H1 (cell line): Measurements from ENCODE around the gene PDZD2. TPM values are rescaled to one million over a fixed set of nuclear protein-coding genes. Genes with fewer than 3 reads are reported as not detected.

Experiments
- CTCF ChIA-PET: fragments of 300-600 bp; sonication (Branson Sonifier 250); formaldehyde crosslinking; loops from one replicate; lab custom pipeline; 2021; ENCODE audit not compliant: partially characterized antibody; lab: Charles Lee
- POLR2A ChIA-PET: fragments of 300-600 bp; sonication (Branson Sonifier 250); formaldehyde crosslinking; loops from one replicate; lab custom pipeline; 2021; ENCODE audit warnings: inconsistent platforms; ENCODE audit not compliant: partially characterized antibody; lab: Charles Lee
- DNase-seq, 2 experiments: peaks; one replicate each; pipeline versions ENCODE4 v3.0.0 to v3.0.0-alpha.2; 2010 to 2022; ENCODE audit warnings: low spot score in 2 of 2, low read depth in 1 of 2, mixed read lengths in 1 of 2
- FAIRE-seq: peaks from 2 replicates; lab custom pipeline; 2011; peaks lifted over from hg19 to GRCh38; lab: Jason Lieb, UNC
- H2AFZ ChIP-seq: 2 replicates; pipeline ENCODE4 v1.8.1; 2012; ENCODE audit warnings: low read length, inconsistent platforms
- H2AK5ac ChIP-seq: 2 replicates; pipeline ENCODE4 v1.6.1; 2013; ENCODE audit warnings: low read depth, low read length
- H2BK120ac ChIP-seq: replicated peaks from 2 replicates; pipeline ENCODE3; 2013; ENCODE audit warnings: low read depth, low read length, inconsistent platforms
- H2BK12ac ChIP-seq: 2 replicates; pipeline ENCODE4 v1.6.1; 2013; ENCODE audit warnings: low read depth, low read length
- H2BK15ac ChIP-seq: 2 replicates; pipeline ENCODE4 v1.6.1; 2013; ENCODE audit warnings: low read length
- H2BK20ac ChIP-seq: 2 replicates; pipeline ENCODE4 v1.6.1; 2013; ENCODE audit warnings: low read length
- H2BK5ac ChIP-seq: 2 replicates; pipeline ENCODE4 v1.6.1; 2013; ENCODE audit warnings: low read depth, low read length
- H3K14ac ChIP-seq: 2 replicates; pipeline ENCODE4 v1.6.1; 2013; ENCODE audit warnings: inconsistent platforms; ENCODE audit not compliant: insufficient read length
- H3K18ac ChIP-seq: 2 replicates; pipeline ENCODE4 v1.6.1; 2013; ENCODE audit warnings: low read length; ENCODE audit errors: extremely low read depth
- H3K23ac ChIP-seq: 2 replicates; pipeline ENCODE4 v1.6.1; 2013; ENCODE audit warnings: inconsistent platforms; ENCODE audit not compliant: insufficient read length
- H3K23me2 ChIP-seq: 2 replicates; pipeline ENCODE4 v1.6.1; 2013; ENCODE audit warnings: low read depth, low read length
- H3K27ac ChIP-seq: 2 replicates; pipeline ENCODE4 v1.6.1; 2011; ENCODE audit warnings: low read depth, low read length, inconsistent platforms
- H3K27me3 ChIP-seq, 4 experiments: replicated peaks in 1 of 4; 1 replicate in 1 of 4; 2 replicates in 3 of 4; pipeline versions ENCODE4 v1.6.1 to v1.8.1; 2011 to 2013; ENCODE audit warnings: low read length in 3 of 4, mild to moderate bottlenecking in 3 of 4, inconsistent platforms in 2 of 4, mixed read lengths in 2 of 4, moderate library complexity in 1 of 4; ENCODE audit not compliant: control insufficient read depth in 3 of 4, insufficient read depth in 3 of 4; ENCODE audit errors: extremely low read depth in 1 of 4
- H3K36me3 ChIP-seq, 4 experiments: 2 replicates each; pipeline versions ENCODE4 v1.6.1 to v1.8.1; 2011 to 2013; ENCODE audit warnings: mild to moderate bottlenecking in 4 of 4, low read length in 3 of 4, moderate library complexity in 2 of 4, control low read depth in 1 of 4, inconsistent platforms in 1 of 4; ENCODE audit not compliant: insufficient read depth in 4 of 4, control insufficient read depth in 2 of 4
- H3K4ac ChIP-seq: replicated peaks from 2 replicates; pipeline ENCODE3; 2013; ENCODE audit warnings: low read length, low read depth, mixed read lengths, inconsistent platforms; ENCODE audit not compliant: insufficient read length
- H3K4me1 ChIP-seq, 4 experiments: replicated peaks in 1 of 4; 1 replicate in 1 of 4; 2 replicates in 3 of 4; pipeline versions ENCODE4 v1.6.1 to v1.8.1; 2011 to 2013; ENCODE audit warnings: low read length in 3 of 4, inconsistent platforms in 2 of 4, mixed read lengths in 1 of 4; ENCODE audit not compliant: insufficient read depth in 4 of 4, control insufficient read depth in 3 of 4
- H3K4me2 ChIP-seq, 2 experiments: 2 replicates each; pipeline versions ENCODE4 v1.6.1 to v1.8.1; 2011 to 2013; ENCODE audit warnings: low read depth in 2 of 2, low read length in 2 of 2, control low read depth in 1 of 2, inconsistent platforms in 1 of 2, mild to moderate bottlenecking in 1 of 2; ENCODE audit not compliant: insufficient read depth in 1 of 2
- H3K4me3 ChIP-seq, 4 experiments: fragments of 200-600, 300-600 bp in 1 of 4; sonication (generic), shearing (Covaris generic), sonication (Bioruptor Twin) in 1 of 4; 2 replicates each; pipeline versions ENCODE4 v1.5.1 to v1.8.1; 2011 to 2016; ENCODE audit warnings: low read length in 4 of 4, low read depth in 3 of 4, control low read depth in 2 of 4, inconsistent platforms in 2 of 4, mild to moderate bottlenecking in 2 of 4, mixed read lengths in 1 of 4, moderate library complexity in 1 of 4; ENCODE audit not compliant: insufficient read depth in 2 of 4; ENCODE audit errors: extremely low read depth in 1 of 4
- H3K56ac ChIP-seq: replicated peaks from 2 replicates; pipeline ENCODE3; 2013; ENCODE audit warnings: low read depth, mild to moderate bottlenecking, mixed read lengths, low read length, inconsistent platforms; ENCODE audit not compliant: insufficient read length
- H3K79me1 ChIP-seq: 2 replicates; pipeline ENCODE4 v1.6.1; 2013; ENCODE audit warnings: low read depth, low read length, control low read depth
- H3K79me2 ChIP-seq, 2 experiments: 2 replicates each; pipeline versions ENCODE4 v1.6.1 to v1.8.1; 2012 to 2013; ENCODE audit warnings: low read length in 2 of 2, mild to moderate bottlenecking in 2 of 2, inconsistent platforms in 1 of 2; ENCODE audit not compliant: insufficient read depth in 2 of 2, control insufficient read depth in 1 of 2
- H3K9ac ChIP-seq, 4 experiments: replicated peaks in 1 of 4; 1 replicate in 1 of 4; 2 replicates in 3 of 4; pipeline versions ENCODE4 v1.6.1 to v1.8.1; 2011 to 2013; ENCODE audit warnings: low read depth in 3 of 4, low read length in 3 of 4, control low read depth in 2 of 4, mild to moderate bottlenecking in 2 of 4, moderate library complexity in 2 of 4, inconsistent platforms in 1 of 4; ENCODE audit errors: extremely low read depth in 1 of 4
- H3K9me3 ChIP-seq, 2 experiments: 2 replicates each; pipeline versions ENCODE4 v1.6.1 to v1.8.1; 2012 to 2013; ENCODE audit warnings: mild to moderate bottlenecking in 2 of 2, moderate library complexity in 2 of 2, control low read depth in 1 of 2, inconsistent platforms in 1 of 2, low read depth in 1 of 2, low read length in 1 of 2, mixed read lengths in 1 of 2; ENCODE audit not compliant: insufficient read depth in 2 of 2
- H4K20me1 ChIP-seq, 2 experiments: replicated peaks in 1 of 2; 2 replicates each; pipeline versions ENCODE3 to v1.8.1; 2011 to 2013; ENCODE audit warnings: inconsistent platforms in 2 of 2, low read length in 2 of 2, mild to moderate bottlenecking in 1 of 2; ENCODE audit not compliant: insufficient read depth in 2 of 2, control insufficient read depth in 1 of 2
- H4K5ac ChIP-seq: 2 replicates; pipeline ENCODE4 v1.6.1; 2013; ENCODE audit warnings: low read length, low read depth, mixed read lengths, inconsistent platforms; ENCODE audit not compliant: insufficient read length
- H4K8ac ChIP-seq: 2 replicates; pipeline ENCODE4 v1.8.0; 2013; ENCODE audit warnings: mild to moderate bottlenecking, moderate library complexity, low read length, inconsistent platforms; ENCODE audit not compliant: insufficient read depth; ENCODE audit errors: extremely low read depth
- H4K91ac ChIP-seq: replicated peaks from 2 replicates; pipeline ENCODE3; 2013; ENCODE audit warnings: low read length, mixed read lengths, inconsistent platforms; ENCODE audit not compliant: insufficient read length
- BACH1 ChIP-seq: IDR thresholded peaks from 2 replicates; pipeline ENCODE4 v1.6.1; 2012; ENCODE audit warnings: low read length, improper control_type of control experiment
- CBX5 ChIP-seq: fragments of 300-800, 300-1000 bp; sonication (generic); IDR thresholded peaks from 2 replicates; pipeline ENCODE4 v1.7.1; 2016; ENCODE audit warnings: antibody characterized with exemption, low read length, low read depth
- CBX8 ChIP-seq: fragments of 300-800, 300-1000 bp; sonication (generic); IDR thresholded peaks from 2 replicates; pipeline ENCODE4 v1.7.1; 2016; ENCODE audit warnings: low read depth, low read length, borderline replicate concordance
- CEBPB ChIP-seq: IDR thresholded peaks from 2 replicates; pipeline ENCODE4 v1.6.1; 2012; ENCODE audit warnings: low read depth, low read length
- CTBP2 ChIP-seq: IDR thresholded peaks from 2 replicates; pipeline ENCODE4 v1.7.0; 2011; ENCODE audit warnings: borderline replicate concordance, mild to moderate bottlenecking, moderate library complexity, mixed read lengths, low read length; ENCODE audit not compliant: insufficient read depth, insufficient read length
- EZH2 ChIP-seq: fragments of 200-600 bp; sonication (generic); IDR thresholded peaks from 2 replicates; pipeline ENCODE4 v1.7.1; 2012; ENCODE audit warnings: low read depth, mild to moderate bottlenecking, moderate library complexity, low read length, inconsistent platforms; ENCODE audit not compliant: severe bottlenecking
- GABPA ChIP-seq: IDR thresholded peaks from 2 replicates; pipeline ENCODE4 v1.6.1; 2011; ENCODE audit warnings: mild to moderate bottlenecking, low read length, moderate library complexity, borderline replicate concordance; ENCODE audit not compliant: insufficient read depth
- GTF2F1 ChIP-seq: IDR thresholded peaks from 2 replicates; pipeline ENCODE4 v1.6.1; 2012; ENCODE audit warnings: low read depth, low read length, improper control_type of control experiment, borderline replicate concordance
- MAFK ChIP-seq: IDR thresholded peaks from 2 replicates; pipeline ENCODE4 v1.6.1; 2012; ENCODE audit warnings: low read depth, mild to moderate bottlenecking, improper control_type of control experiment, low read length
- PHF8 ChIP-seq: fragments of 200-600 bp; sonication (generic); conservative IDR thresholded peaks from 2 replicates; pipeline ENCODE4 v1.7.1; 2012; ENCODE audit warnings: low read depth, mild to moderate bottlenecking, inconsistent platforms, low read length, moderate library complexity
- RBBP5 ChIP-seq: IDR thresholded peaks from 2 replicates; pipeline ENCODE4 v1.7.1; 2012; ENCODE audit warnings: low read depth, mild to moderate bottlenecking, inconsistent platforms, low read length, moderate library complexity, borderline replicate concordance
- RXRA ChIP-seq: IDR thresholded peaks from 2 replicates; pipeline ENCODE4 v1.6.1; 2011; ENCODE audit warnings: low read depth, mild to moderate bottlenecking, low read length, moderate library complexity; ENCODE audit not compliant: insufficient read depth
- SAP30 ChIP-seq: fragments of 300-600 bp; sonication (generic); IDR thresholded peaks from 2 replicates; pipeline ENCODE4 v1.7.1; 2012; ENCODE audit warnings: low read length, moderate library complexity, mild to moderate bottlenecking, inconsistent platforms; ENCODE audit not compliant: insufficient read depth, insufficient replicate concordance
- SIRT6 ChIP-seq: IDR thresholded peaks from one replicate; pipeline ENCODE4 v1.7.1; 2012; ENCODE audit warnings: low read length, inconsistent platforms
- SP4 ChIP-seq: IDR thresholded peaks from 2 replicates; pipeline ENCODE4 v1.6.1; 2012; ENCODE audit warnings: low read length, inconsistent platforms
- WGBS, 2 experiments: shearing (Covaris generic) in 1 of 2; methylation state at CpG; one replicate each; pipeline versions ENCODE4 v1.1.6 to v1.1.7; 2013 to 2015; ENCODE audit warnings: low lambda C conversion rate in 2 of 2, mixed read lengths in 2 of 2, inconsistent platforms in 1 of 2, low coverage in 1 of 2, missing lambda C conversion rate in 1 of 2; ENCODE audit not compliant: insufficient replicate concordance in 2 of 2, insufficient coverage in 1 of 2, insufficient read length in 1 of 2; ENCODE audit errors: extremely low coverage in 1 of 2, missing lambda C conversion rate in 1 of 2; 5-methylcytosine and 5-hydroxymethylcytosine counted together
- polyA plus RNA-seq, 7 experiments: library from polyadenylated mRNA; depleted of rRNA in 3 of 7; stranded (reverse) in 5 of 7; unstranded in 2 of 7; fragments of >200 nt in 5 of 7; fragments of 200-250 nt in 2 of 7; gene quantifications; 1 replicate in 5 of 7; 2 replicates in 1 of 7; 4 replicates in 1 of 7; pipeline versions ENCODE4 v1.2.1 to v1.2.3, GENCODE V29; 2011 to 2013; ENCODE audit warnings: missing spikeins in 2 of 7, mixed read lengths in 2 of 7
- total RNA-seq: library from RNA; stranded (reverse); fragmentation: NEBNext Ultra II Directional; extraction: Animal tissue kit (Norgen Biotek cat#: 25700); gene quantifications from 2 replicates; pipeline ENCODE4 v1.2.1, GENCODE V29; 2021

Gene PDZD2
- total and polyA plus RNA-seq, 2 of the 8 experiments (the other 6 are each of a cell fraction or from before 2014, with no cell fraction given) = 1.2 to 6.8 TPM

DNA sequence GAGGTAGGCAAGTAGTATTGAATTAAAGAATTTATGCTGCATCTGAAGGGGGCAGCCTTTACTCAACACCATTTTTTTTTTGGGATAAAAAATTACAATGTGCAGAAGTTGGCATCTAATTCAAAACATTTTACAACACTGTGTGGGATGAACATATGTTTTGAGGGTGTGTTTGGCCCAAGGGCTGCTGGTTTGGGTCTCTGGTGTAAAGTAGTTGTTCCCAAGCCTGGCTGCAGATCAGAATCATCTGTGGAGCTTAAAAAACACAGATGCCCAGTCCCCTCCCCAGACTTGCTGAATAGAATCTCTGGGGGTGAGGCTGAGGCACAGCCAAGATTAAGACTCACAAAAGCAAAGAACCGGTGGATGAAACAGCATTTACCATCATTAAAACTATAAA, 33.0 kb upstream of the PDZD2 start:
- H2BK15ac ChIP-seq = no peak overlapping the region
- H4K91ac ChIP-seq = no peak overlapping the region
- FAIRE-seq = no peak
- no peak overlapping the region for H4K5ac ChIP-seq
- H3K18ac ChIP-seq = no peak overlapping the region
- no peak overlapping the region for H2BK20ac ChIP-seq
- no peak for DNase-seq
- no peak overlapping the region for H3K4me2 ChIP-seq
- 92% methylated on average over 1 of the region's 1 CpG; no CpG with 5 or more reads in 1 of the 2 experiments for WGBS, 2 experiments
- ChIA-PET POLR2A (no interaction called here), CTCF (interaction anchor here (1.0 to 2.0 kb wide), 2 partner anchors 13 to 203 kb away, joined by 3 to 13 read pairs; no protein-coding TSS in a partner anchor)
- no peak overlapping the region for H3K27ac ChIP-seq
- H3K36me3 ChIP-seq = no peaks in the 10 kb centered on the region
- no peak overlapping the region for H2BK12ac ChIP-seq
- H3K79me2 ChIP-seq = no peaks in the 10 kb centered on the region
- no peaks in the 10 kb centered on the region for H3K23me2 ChIP-seq
- no peak overlapping the region for H2BK5ac ChIP-seq
- H3K23ac ChIP-seq = no peak overlapping the region
- H4K8ac ChIP-seq = no peak overlapping the region
- no peak overlapping the region for H3K4me3 ChIP-seq
- no peak overlapping the region for H3K56ac ChIP-seq
- H3K14ac ChIP-seq = no peak overlapping the region
- H2BK120ac ChIP-seq = no peak overlapping the region
- H3K4me1 ChIP-seq = no peaks in the 10 kb centered on the region
- no peaks in the 10 kb centered on the region for H4K20me1 ChIP-seq
- H3K9me3 ChIP-seq = no peaks in the 10 kb centered on the region
- no peaks in the 10 kb centered on the region for H3K27me3 ChIP-seq
- H3K79me1 ChIP-seq = no peaks in the 10 kb centered on the region
- H2AK5ac ChIP-seq = no peak overlapping the region
- no peak overlapping the region for H3K4ac ChIP-seq
- H2AFZ ChIP-seq = no peak overlapping the region
- H3K9ac ChIP-seq = no peak overlapping the region
- TF ChIP-seq CBX8 (no peak), MAFK (no peak), SP4 (no peak), CTBP2 (no peak), CBX5 (no peak), SAP30 (no peak), SIRT6 (no peak), PHF8 (no peak), GABPA (no peak), RBBP5 (no peak), CEBPB (no peak), EZH2 (no peak), BACH1 (no peak), GTF2F1 (no peak), RXRA (no peak)
